ENCODE measurements around the gene VRK3. TPM values are rescaled to one million over a fixed set of nuclear protein-coding genes. Genes with fewer than 3 reads are reported as not detected.
"Not testable (repeated sequence)": the region's sequence is repeated elsewhere in the genome, so short reads cannot be mapped to it uniquely, and the experiment has no call there.

Gene VRK3
- total and polyA plus RNA-seq, 3 donors from 2014 or later = 143 to 375 (median 237) TPM

GRCh38 chr19:49968279-49968922 lies 56.8 kb downstream of the VRK3 start:
- TF ChIP-seq POLR2A (IDR thresholded peaks at IDR 0.05) (no peak), CTCF (IDR thresholded peaks at IDR 0.05) (no peak)
- 72 to 81% methylated on average over 5 of the region's 5 CpGs for WGBS, 2 donors
- Histone ChIP-seq H3K36me3 (ENCODE audit: low read depth, missing control alignments) (no peaks in the 10 kb centered on the region), H3K27ac (no peak overlapping the region), H3K4me3 (no peak overlapping the region), H3K27me3 (no peaks in the 10 kb centered on the region), H3K4me1 (peaks cover 9% of the 10 kb centered on the region), H3K9me3 (no peaks in the 10 kb centered on the region)
- DNase-seq = no peak
- intact Hi-C loops (cut with DNase I; ENCODE audit: low total_unique reads) = no loop called here

- H3K36me3 ChIP-seq (ENCODE audit: low read depth, missing control alignments); H3K4me1 ChIP-seq; intact Hi-C loops (cut with DNase I; ENCODE audit: low total_unique reads); H3K4me3 ChIP-seq; DNase-seq; H3K27ac ChIP-seq; H3K9me3 ChIP-seq; H3K27me3 ChIP-seq: not testable (repeated sequence)
- 51 to 100% methylated on average over 2 of the region's 10 CpGs for WGBS, 2 donors
These were observed 64.2 kb downstream of the VRK3 start, which contains the start of gene SIGLEC11 for GRCh38 chr19:49960980-49961379. SIGLEC11 (minus strand) TSS chr19:49961172; CDS start chr19:49961081, 91 bp downstream.

GRCh38 chr19:49959892-49960291 lies 65.3 kb downstream of the VRK3 start:
- H3K4me3 ChIP-seq; H3K27me3 ChIP-seq; H3K36me3 ChIP-seq (ENCODE audit: low read depth, missing control alignments); H3K4me1 ChIP-seq; intact Hi-C loops (cut with DNase I; ENCODE audit: low total_unique reads); H3K9me3 ChIP-seq; DNase-seq; H3K27ac ChIP-seq: not testable (repeated sequence)
- no CpG with 5 or more reads among the region's 12 CpGs for WGBS, 2 donors

GRCh38 chr19:49958596-49958995 lies 66.6 kb downstream of the VRK3 start:
- WGBS, 2 donors = 47 to 88% methylated on average over 4 to 13 of the region's 13 CpGs
- H3K4me3 ChIP-seq; DNase-seq; H3K27me3 ChIP-seq; H3K27ac ChIP-seq; H3K36me3 ChIP-seq (ENCODE audit: low read depth, missing control alignments); H3K9me3 ChIP-seq; intact Hi-C loops (cut with DNase I; ENCODE audit: low total_unique reads): not testable (repeated sequence)
- H3K4me1 ChIP-seq = peaks cover 21% of the 10 kb centered on the region

GRCh38 chr19:49958144-49958543 lies 67.0 kb downstream of the VRK3 start:
- DNase-seq; H3K27ac ChIP-seq; H3K36me3 ChIP-seq (ENCODE audit: low read depth, missing control alignments); H3K9me3 ChIP-seq; H3K4me3 ChIP-seq; H3K27me3 ChIP-seq; intact Hi-C loops (cut with DNase I; ENCODE audit: low total_unique reads): not testable (repeated sequence)
- peaks cover 25% of the 10 kb centered on the region for H3K4me1 ChIP-seq
- WGBS, 2 donors = 29 to 48% methylated on average over 5 to 8 of the region's 9 CpGs

- Histone ChIP-seq H3K27me3 (no peaks in the 10 kb centered on the region), H3K4me1 (peaks cover 30% of the 10 kb centered on the region), H3K27ac (no peak overlapping the region), H3K4me3 (no peak overlapping the region), H3K36me3 (ENCODE audit: low read depth, missing control alignments) (no peaks in the 10 kb centered on the region), H3K9me3 (no peaks in the 10 kb centered on the region)
- no peak for TF ChIP-seq CTCF (IDR thresholded peaks at IDR 0.05)
- no peak for TF ChIP-seq POLR2A (IDR thresholded peaks at IDR 0.05)
- DNase-seq = no peak
- intact Hi-C loops (cut with DNase I; ENCODE audit: low total_unique reads) = no loop called here
- 53 to 57% methylated on average over 10 of the region's 10 CpGs for WGBS, 2 donors
These were observed 67.8 kb downstream of the VRK3 start for GRCh38 chr19:49957262-49957915.

GRCh38 chr19:49956115-49956495 lies 69.1 kb downstream of the VRK3 start:
- H3K4me1 ChIP-seq = peaks cover 35% of the 10 kb centered on the region
- DNase-seq = no peak
- no peaks in the 10 kb centered on the region for H3K36me3 ChIP-seq (ENCODE audit: low read depth, missing control alignments)
- WGBS, 2 donors = 27 to 44% methylated on average over 9 of the region's 9 CpGs
- H3K27me3 ChIP-seq = no peaks in the 10 kb centered on the region
- H3K4me3 ChIP-seq = no peak overlapping the region
- no peak for TF ChIP-seq CTCF (IDR thresholded peaks at IDR 0.05)
- TF ChIP-seq POLR2A (IDR thresholded peaks at IDR 0.05) = no peak
- no peaks in the 10 kb centered on the region for H3K9me3 ChIP-seq
- peak overlapping the region in 1 of 2 donors; percentile 65 for H3K27ac ChIP-seq
- intact Hi-C loops (cut with DNase I; ENCODE audit: low total_unique reads) = no loop called here

Data from testis (tissue), 3 donors.